HepG2 (cell line): Measurements from ENCODE around the gene ARHGAP45. TPM values are rescaled to one million over a fixed set of nuclear protein-coding genes. Genes with fewer than 3 reads are reported as not detected.
A peak's percentile ranks its signal among the peaks of the same experiment; 100 is the strongest.

Experiments used
- ATAC-seq: fragments of 200-7000 bp; cut with Tn5 transposase; 3 replicates; pipeline ENCODE4 v1.9.1; 2020; ENCODE audit warnings: mild to moderate bottlenecking, moderate library complexity
- BruUV-seq: library from RNA; stranded (reverse); fragments of 400-500 nt; replicated peaks from 2 replicates; lab custom pipeline; 2021; lab: Mats Ljungman, UMichigan
- CTCF ChIA-PET: fragments of 300-600 bp; formaldehyde crosslinking; extraction: SDS; loops from one replicate; lab custom pipeline; 2021; ENCODE audit warnings: low total read pairs, inconsistent platforms, low intra/inter-chr PET ratio; lab: Yijun Ruan, JAX
- POLR2A ChIA-PET: fragments of 350-600 bp; sonication (Branson Sonifier 250); formaldehyde crosslinking; loops from one replicate; lab custom pipeline; 2020; ENCODE audit warnings: antibody characterized with exemption, inconsistent platforms; lab: Yijun Ruan, JAX
- DNase-seq: peaks from one replicate; pipeline ENCODE4 v3.0.0-alpha.2; 2015; ENCODE audit warnings: low spot score
- FAIRE-seq: peaks from 3 replicates; lab custom pipeline; 2011; peaks lifted over from hg19 to GRCh38; lab: Jason Lieb, UNC
- H2AFZ ChIP-seq: one replicate; pipeline ENCODE4 v1.6.1; 2011; ENCODE audit warnings: low read length, inconsistent platforms
- H3K27ac ChIP-seq: fragments of 300-600 bp; 3 replicates; pipeline ENCODE4 v1.8.0; 2011; ENCODE audit warnings: mixed run types, mild to moderate bottlenecking, mixed read lengths, low read length, inconsistent platforms; ENCODE audit not compliant: insufficient read depth; ENCODE audit errors: extremely low read length
- H3K27me3 ChIP-seq, 2 experiments: fragments of 200-600 bp in 1 of 2; 2 replicates in 1 of 2; 3 replicates in 1 of 2; pipeline versions ENCODE4 v1.6.0 to v1.8.0; 2011; ENCODE audit warnings: low read length in 2 of 2, mild to moderate bottlenecking in 2 of 2, moderate library complexity in 2 of 2, inconsistent platforms in 1 of 2; ENCODE audit not compliant: insufficient read depth in 2 of 2, control insufficient read depth in 1 of 2
- H3K36me3 ChIP-seq, 2 experiments: fragments of 200-600 bp in 1 of 2; replicated peaks in 1 of 2; 2 replicates in 1 of 2; 3 replicates in 1 of 2; pipeline versions ENCODE4 v1.5.1 to v1.8.0; 2011; ENCODE audit warnings: low read length in 2 of 2, inconsistent platforms in 1 of 2; ENCODE audit not compliant: insufficient read depth in 2 of 2, control insufficient read depth in 1 of 2
- H3K4me1 ChIP-seq: 2 replicates; pipeline ENCODE4 v1.5.1; 2012; ENCODE audit warnings: low read length, inconsistent platforms; ENCODE audit not compliant: insufficient read depth
- H3K4me2 ChIP-seq: 2 replicates; pipeline ENCODE4 v1.6.0; 2011; ENCODE audit warnings: low read depth, low read length, inconsistent platforms
- H3K4me3 ChIP-seq, 3 experiments: fragments of 200-600 bp in 1 of 3; sonication (generic), shearing (Covaris generic) in 1 of 3; replicated peaks in 1 of 3; 2 replicates each; pipeline ENCODE4 v1.5.1; 2011 to 2016; ENCODE audit warnings: low read length in 3 of 3, inconsistent platforms in 2 of 3, low read depth in 2 of 3, mild to moderate bottlenecking in 2 of 3, control low read depth in 1 of 3, mixed read lengths in 1 of 3; ENCODE audit not compliant: insufficient read depth in 1 of 3
- H3K79me2 ChIP-seq: one replicate; pipeline ENCODE4 v1.6.1; 2011; ENCODE audit warnings: low read length, inconsistent platforms; ENCODE audit not compliant: insufficient read depth
- H3K9ac ChIP-seq: 2 replicates; pipeline ENCODE4 v1.6.0; 2011; ENCODE audit warnings: mild to moderate bottlenecking, low read depth, low read length, inconsistent platforms; ENCODE audit not compliant: insufficient read depth
- H3K9me3 ChIP-seq: 2 replicates; pipeline ENCODE4 v1.5.1; 2012; ENCODE audit warnings: mild to moderate bottlenecking, low read length
- H4K20me1 ChIP-seq: 2 replicates; pipeline ENCODE4 v1.6.0; 2011; ENCODE audit warnings: inconsistent platforms, mild to moderate bottlenecking, low read length, moderate library complexity; ENCODE audit not compliant: insufficient read depth
- AHDC1 ChIP-seq: sonication (generic); formaldehyde crosslinking; IDR thresholded peaks from 2 replicates; pipeline ENCODE4 v1.5.1; 2020; ENCODE audit warnings: mild to moderate bottlenecking, missing genetic modification reagents, borderline replicate concordance
- GABPA ChIP-seq, 2 experiments: IDR thresholded peaks; 2 replicates each; pipeline ENCODE4 v1.6.1; 2011 to 2016; ENCODE audit warnings: low read depth in 2 of 2, low read length in 1 of 2, missing biosample characterization in 1 of 2, missing genetic modification characterization in 1 of 2
- MAX ChIP-seq: IDR thresholded peaks from 2 replicates; pipeline ENCODE4 v1.6.1; 2012; ENCODE audit warnings: inconsistent platforms
- SETDB1 ChIP-seq: sonication (generic); formaldehyde crosslinking; IDR thresholded peaks from 2 replicates; pipeline ENCODE4 v1.5.1; 2020; ENCODE audit warnings: missing genetic modification reagents, mild to moderate bottlenecking, borderline replicate concordance
- SMARCC2 ChIP-seq: fragments of 450-650 bp; IDR thresholded peaks from 2 replicates; pipeline ENCODE4 v1.6.1; 2017; ENCODE audit warnings: antibody characterized with exemption, mild to moderate bottlenecking
- TFDP2 ChIP-seq: sonication (generic); formaldehyde crosslinking; IDR thresholded peaks from 2 replicates; pipeline ENCODE4 v1.4.0; 2020; ENCODE audit warnings: missing genetic modification reagents
- THAP7 ChIP-seq: sonication (generic); formaldehyde crosslinking; IDR thresholded peaks from 2 replicates; pipeline ENCODE4 v1.8.1; 2023; ENCODE audit warnings: mild to moderate bottlenecking, missing genetic modification reagents
- ZNF83 ChIP-seq: sonication (generic); formaldehyde crosslinking; IDR thresholded peaks from 2 replicates; pipeline ENCODE4 v1.4.0; 2020; ENCODE audit warnings: missing genetic modification reagents, mild to moderate bottlenecking, borderline replicate concordance
- WGBS: methylation state at CpG from one replicate; pipeline ENCODE4 v1.1.6; 2017; ENCODE audit warnings: low lambda C conversion rate; 5-methylcytosine and 5-hydroxymethylcytosine counted together
- in situ Hi-C: cut with HindIII; loops from 2 replicates; pipeline ENCODE4 v1.10.0; 2017; ENCODE audit warnings: low pct_unique_long_range_greater_than_20kb; ENCODE audit not compliant: extremely low pct_ligation_motif_present
- intact Hi-C: fragments of 100-400 bp; cut with micrococcal nuclease; formaldehyde crosslinking; loops from one replicate; pipeline ENCODE4 v1.10.0; 2022; ENCODE audit not compliant: unreplicated experiment
- polyA plus RNA-seq, 8 experiments: library from polyadenylated mRNA; depleted of rRNA in 3 of 8; stranded (reverse) in 7 of 8; unstranded in 1 of 8; fragments of >200 nt; fragmentation: Illumina TruSeq in 4 of 8; extraction: Trizol in 4 of 8; gene quantifications; 2 replicates each; pipeline versions ENCODE4 v1.2.1 to v1.2.3, GENCODE V29; 2011 to 2016; ENCODE audit warnings: low read depth in 4 of 8, missing spikeins in 1 of 8, mixed read lengths in 1 of 8; ENCODE audit not compliant: insufficient read depth in 1 of 8
- total RNA-seq, 5 experiments: library from RNA; depleted of rRNA; stranded (reverse); fragments of >200 nt; fragmentation: Illumina TruSeq; extraction: Trizol; gene quantifications; 2 replicates each; pipeline ENCODE4 v1.2.3, GENCODE V29; 2016; ENCODE audit warnings: low read depth in 1 of 5

Gene ARHGAP45
- total and polyA plus RNA-seq, 2 of the 13 experiments (the other 11 are each of a cell fraction or from before 2014, with no cell fraction given), result 0.84 to 32.0 TPM

GRCh38 chr19:1074544-1075283, 7.7 kb downstream of the ARHGAP45 start:
- no TSS peak for BruUV-seq
- no peak overlapping the region for H2AFZ ChIP-seq
- H3K27me3 ChIP-seq, result no peaks in the 10 kb centered on the region
- H3K4me1 ChIP-seq, result peaks cover 29% of the 10 kb centered on the region
- no peak overlapping the region for H3K4me3 ChIP-seq
- 0 out of 2 replicates have a peak overlapping the region, but pooled peaks have one; percentile 36 for H3K4me2 ChIP-seq
- in situ Hi-C loops, result no loop called here
- H3K79me2 ChIP-seq, result no peaks in the 10 kb centered on the region
- H3K27ac ChIP-seq, result peak overlapping the region; percentile 60
- FAIRE-seq (no peak), ATAC-seq (no peak), DNase-seq (no peak)
- H4K20me1 ChIP-seq, result peaks cover 3% of the 10 kb centered on the region; the same call in 1 of the 2 replicates
- H3K9ac ChIP-seq, result no peak overlapping the region
- ChIA-PET CTCF (no interaction called here), POLR2A (no interaction called here)
- intact Hi-C loops, result no loop called here
- no peaks in the 10 kb centered on the region; a peak in 1 of 5 replicates for H3K36me3 ChIP-seq
- 86% methylated on average over 23 of the region's 54 CpGs for WGBS
- no peaks in the 10 kb centered on the region for H3K9me3 ChIP-seq
- no peak for TF ChIP-seq SETDB1 (CRISPR knock-in tag)
- no peak for TF ChIP-seq AHDC1 (CRISPR knock-in tag)
- no peak for TF ChIP-seq SMARCC2
- TF ChIP-seq THAP7 (CRISPR knock-in tag), result no peak
- no peak for TF ChIP-seq ZNF83 (CRISPR knock-in tag)
- TF ChIP-seq MAX, result no peak
- no peak for TF ChIP-seq TFDP2
- TF ChIP-seq GABPA (IDR thresholded peaks at IDR 0.05; ENCODE audit: low read depth, low read length), result no peak
- TF ChIP-seq GABPA (CRISPR knock-in tag; IDR thresholded peaks at IDR 0.05; ENCODE audit: low read depth), result no peak
